Naive B cell (primary cell): ENCODE results near the gene NAALADL2. TPM values are rescaled to one million over a fixed set of nuclear protein-coding genes. Genes with fewer than 3 reads are reported as not detected.

Source experiments
- ATAC-seq, 2 donors: fragments of 150-1000 bp; cut with Tn5 transposase; 2 replicates each; pipeline ENCODE4 v1.10.0; 2021; ENCODE audit warnings: low read depth in 2 of 2, mild to moderate bottlenecking in 2 of 2, moderate library complexity in 2 of 2
- DNase-seq: peaks from one replicate; pipeline ENCODE4 v3.0.0; 2022
- H3K27ac Mint-ChIP-seq, 6 donors: one replicate each; pipeline ENCODE4 v1.8.0; 2020 to 2022; ENCODE audit warnings: mild to moderate bottlenecking in 6 of 6, mixed read lengths in 6 of 6, moderate library complexity in 5 of 6, inconsistent platforms in 2 of 6
- H3K27me3 Mint-ChIP-seq, 3 donors: one replicate each; pipeline ENCODE4 v1.8.0; 2021 to 2022; ENCODE audit warnings: mixed read lengths in 3 of 3, mild to moderate bottlenecking in 1 of 3
- H3K36me3 Mint-ChIP-seq, 2 donors: one replicate each; pipeline ENCODE4 v1.8.0; 2020 to 2022; ENCODE audit warnings: mixed read lengths in 2 of 2, inconsistent platforms in 1 of 2, mild to moderate bottlenecking in 1 of 2
- H3K4me1 Mint-ChIP-seq, 3 donors: one replicate each; pipeline ENCODE4 v1.8.0; 2020 to 2022; ENCODE audit warnings: mixed read lengths in 3 of 3, inconsistent platforms in 1 of 3, mild to moderate bottlenecking in 1 of 3, moderate library complexity in 1 of 3
- H3K4me3 Mint-ChIP-seq, 8 donors: one replicate each; pipeline ENCODE4 v1.8.0; 2020 to 2022; ENCODE audit warnings: mild to moderate bottlenecking in 8 of 8, mixed read lengths in 8 of 8, moderate library complexity in 8 of 8, inconsistent platforms in 2 of 8
- H3K9me3 Mint-ChIP-seq, 7 donors: one replicate each; pipeline ENCODE4 v1.8.0; 2020 to 2022; ENCODE audit warnings: mixed read lengths in 7 of 7, mild to moderate bottlenecking in 5 of 7, inconsistent platforms in 2 of 7, moderate library complexity in 1 of 7
- polyA plus RNA-seq, 6 donors: library from polyadenylated mRNA; unstranded; fragments of 300-500 nt; fragmentation: Illumina TruSeq; gene quantifications; one replicate each; pipeline ENCODE4 v1.2.3, GENCODE V29; 2021; ENCODE audit warnings: low read depth in 6 of 6

Gene NAALADL2
- polyA plus RNA-seq, 6 donors from 2014 or later = not detected

GRCh38 chr3:175679568-175679967, 820.4 kb downstream of the NAALADL2 start:
- no peaks in the 10 kb centered on the region for H3K27me3 Mint-ChIP-seq
- H3K9me3 Mint-ChIP-seq = peaks cover 0 to 14% (median 5%) of the 10 kb centered on the region in 7 donors
- no peak overlapping the region for H3K4me3 Mint-ChIP-seq
- H3K36me3 Mint-ChIP-seq = no peaks in the 10 kb centered on the region
- ATAC-seq (no peak), DNase-seq (no peak)
- H3K4me1 Mint-ChIP-seq = no peaks in the 10 kb centered on the region
- H3K27ac Mint-ChIP-seq = no peak overlapping the region

DNA sequence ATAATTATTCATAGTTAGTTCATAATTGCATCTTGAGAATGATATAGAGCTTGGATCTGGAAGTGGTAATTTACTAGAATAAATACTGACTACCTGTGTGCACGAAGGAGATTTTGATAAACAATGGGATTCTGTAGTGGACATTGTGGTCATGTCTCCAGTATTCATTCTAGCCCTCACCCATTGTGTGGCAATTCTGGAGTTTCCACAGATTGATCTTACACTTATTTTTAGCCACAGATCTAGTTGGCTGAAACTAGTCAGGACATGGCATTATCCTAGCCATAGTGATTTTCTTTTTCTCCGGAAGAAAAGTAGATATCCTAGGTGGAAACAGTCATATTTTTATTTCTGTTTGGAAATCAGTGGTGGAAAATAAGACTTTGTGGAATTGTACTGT, 833.1 kb downstream of the NAALADL2 start:
- no peak for DNase-seq
- ATAC-seq = no peak
- Mint-ChIP-seq H3K27ac (no peak overlapping the region), H3K4me1 (no peaks in the 10 kb centered on the region), H3K9me3 (peaks cover 0 to 11% (median 0%) of the 10 kb centered on the region in 7 donors), H3K27me3 (no peaks in the 10 kb centered on the region), H3K4me3 (no peak overlapping the region), H3K36me3 (no peaks in the 10 kb centered on the region)

DNA sequence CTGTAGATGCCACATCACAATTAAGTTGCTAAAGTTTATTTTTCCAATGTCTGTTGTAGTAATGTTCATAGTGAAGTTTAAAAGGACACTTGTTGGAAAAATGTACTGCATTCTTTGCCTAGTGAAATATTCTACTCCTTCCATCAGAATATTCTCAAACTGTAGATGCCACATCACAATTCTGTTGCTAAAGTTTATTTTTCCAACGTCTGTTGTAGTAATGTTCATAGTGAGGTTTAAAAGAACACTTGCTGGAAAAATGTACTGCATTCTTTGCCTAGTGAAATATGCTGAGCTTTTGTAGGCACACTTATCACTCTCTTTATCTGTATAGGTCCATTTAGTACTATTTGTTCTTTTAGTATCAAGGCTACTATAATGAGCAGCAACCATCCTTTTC, 836.1 kb downstream of the NAALADL2 start:
- no peaks in the 10 kb centered on the region for H3K36me3 Mint-ChIP-seq
- peaks cover 0 to 11% (median 0%) of the 10 kb centered on the region in 7 donors for H3K9me3 Mint-ChIP-seq
- H3K27me3 Mint-ChIP-seq = no peaks in the 10 kb centered on the region
- H3K4me3 Mint-ChIP-seq = no peak overlapping the region
- no peaks in the 10 kb centered on the region for H3K4me1 Mint-ChIP-seq
- no peak for DNase-seq
- ATAC-seq = no peak
- H3K27ac Mint-ChIP-seq = no peak overlapping the region

DNA sequence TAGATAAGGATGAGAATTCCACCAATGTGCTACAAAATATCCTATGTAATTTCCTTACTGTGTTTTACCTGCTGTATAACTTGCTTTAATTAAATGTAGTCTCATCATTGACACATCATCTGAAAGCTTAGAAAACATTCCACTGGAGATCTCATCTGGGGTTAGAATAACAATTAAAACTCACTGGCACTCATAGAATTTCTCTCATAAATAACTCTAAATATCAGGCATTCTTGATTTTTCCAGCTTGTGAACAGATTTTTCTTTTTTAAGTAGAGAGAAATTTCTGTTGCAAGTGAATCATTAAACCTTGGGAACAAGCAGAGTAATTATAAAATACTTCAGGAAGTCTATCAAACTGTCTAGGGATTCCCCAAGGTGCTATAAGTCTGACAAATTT, 843.8 kb downstream of the NAALADL2 start:
- Mint-ChIP-seq H3K36me3 (no peaks in the 10 kb centered on the region), H3K27ac (no peak overlapping the region), H3K4me3 (no peak overlapping the region), H3K27me3 (no peaks in the 10 kb centered on the region), H3K4me1 (no peaks in the 10 kb centered on the region), H3K9me3 (peaks cover 0 to 4% (median 0%) of the 10 kb centered on the region in 7 donors)
- DNase-seq = no peak
- ATAC-seq = no peak

- Mint-ChIP-seq H3K36me3 (no peaks in the 10 kb centered on the region), H3K9me3 (peaks cover 0 to 5% (median 0%) of the 10 kb centered on the region in 7 donors), H3K27ac (no peak overlapping the region), H3K27me3 (no peaks in the 10 kb centered on the region), H3K4me1 (no peaks in the 10 kb centered on the region), H3K4me3 (no peak overlapping the region)
- DNase-seq = no peak
- ATAC-seq = no peak
Measured at GRCh38 chr3:175704366-175705055, 845.4 kb downstream of the NAALADL2 start.

- H3K27me3 Mint-ChIP-seq = no peaks in the 10 kb centered on the region
- H3K27ac Mint-ChIP-seq = no peak overlapping the region
- no peaks in the 10 kb centered on the region for H3K4me1 Mint-ChIP-seq
- DNase-seq (no peak), ATAC-seq (no peak)
- peaks cover 0 to 8% (median 0%) of the 10 kb centered on the region in 7 donors for H3K9me3 Mint-ChIP-seq
- H3K4me3 Mint-ChIP-seq = no peak overlapping the region
- no peaks in the 10 kb centered on the region for H3K36me3 Mint-ChIP-seq
Measured at GRCh38 chr3:175713268-175713667, 854.1 kb downstream of the NAALADL2 start.

DNA sequence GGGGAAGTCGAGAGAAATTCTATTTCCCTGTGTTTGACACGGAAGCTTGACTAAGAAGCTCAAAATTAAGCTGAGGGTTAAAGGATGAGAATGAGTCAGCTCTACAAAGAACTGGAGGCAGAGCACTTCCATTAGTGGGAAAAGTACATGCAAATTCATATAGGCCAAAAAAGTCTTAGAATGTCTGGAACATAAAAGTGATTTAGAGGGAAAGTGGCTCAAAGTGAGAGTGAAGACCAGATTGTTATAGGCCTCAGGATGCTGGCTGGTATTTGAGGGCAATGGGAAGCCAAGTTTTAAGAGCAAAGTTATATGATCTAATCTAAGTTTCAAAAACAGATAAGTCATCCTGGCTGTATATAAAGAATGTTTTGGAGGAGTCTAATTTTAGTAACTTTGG, 857.3 kb downstream of the NAALADL2 start:
- Mint-ChIP-seq H3K27me3 (no peaks in the 10 kb centered on the region), H3K27ac (no peak overlapping the region), H3K36me3 (no peaks in the 10 kb centered on the region), H3K4me1 (no peaks in the 10 kb centered on the region), H3K9me3 (peaks cover 0 to 8% (median 0%) of the 10 kb centered on the region in 7 donors), H3K4me3 (no peak overlapping the region)
- DNase-seq = no peak
- ATAC-seq = no peak

- H3K27me3 Mint-ChIP-seq = no peaks in the 10 kb centered on the region
- peaks cover 0 to 2% (median 0%) of the 10 kb centered on the region in 7 donors for H3K9me3 Mint-ChIP-seq
- DNase-seq (no peak), ATAC-seq (no peak)
- H3K4me1 Mint-ChIP-seq = no peaks in the 10 kb centered on the region
- no peak overlapping the region for H3K27ac Mint-ChIP-seq
- H3K36me3 Mint-ChIP-seq = no peaks in the 10 kb centered on the region
- H3K4me3 Mint-ChIP-seq = no peak overlapping the region
Measured at GRCh38 chr3:175726228-175726627, 867.1 kb downstream of the NAALADL2 start.

GRCh38 chr3:175728566-175728965, 869.4 kb downstream of the NAALADL2 start:
- Mint-ChIP-seq H3K4me1 (no peaks in the 10 kb centered on the region), H3K36me3 (no peaks in the 10 kb centered on the region), H3K4me3 (no peak overlapping the region), H3K27me3 (no peaks in the 10 kb centered on the region), H3K27ac (no peak overlapping the region), H3K9me3 (peaks cover 0 to 6% (median 4%) of the 10 kb centered on the region in 7 donors)
- ATAC-seq (no peak), DNase-seq (no peak)

- no peak overlapping the region for H3K27ac Mint-ChIP-seq
Measured at GRCh38 chr3:175729466-175729865, 870.3 kb downstream of the NAALADL2 start.

DNA sequence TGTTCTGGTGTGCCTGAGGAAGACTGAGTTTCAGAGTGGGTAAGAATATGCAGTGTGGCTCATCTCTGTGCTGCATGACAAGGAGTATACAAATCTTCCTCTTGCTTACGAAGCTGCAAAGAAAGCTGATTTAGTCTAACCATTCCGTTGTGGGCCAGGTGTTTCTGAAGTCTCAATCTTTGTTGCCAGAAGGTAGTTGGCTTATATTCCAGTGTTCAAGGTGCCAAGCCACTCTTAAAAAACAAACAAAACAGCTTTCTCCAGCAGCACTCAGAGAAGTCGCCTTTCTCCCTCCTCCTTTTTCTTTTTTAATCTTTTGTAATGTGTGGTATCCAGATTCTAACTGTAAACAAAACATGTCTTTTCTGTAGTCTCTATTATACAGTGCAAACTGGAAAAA, 872.4 kb downstream of the NAALADL2 start:
- peaks cover 4 to 15% (median 6%) of the 10 kb centered on the region in 7 donors for H3K9me3 Mint-ChIP-seq
- H3K4me1 Mint-ChIP-seq = no peaks in the 10 kb centered on the region
- no peak for ATAC-seq

More at GRCh38 chr3:175729466-175729865, 870.3 kb downstream of the NAALADL2 start:
- ATAC-seq = no peak
- Mint-ChIP-seq H3K4me1 (no peaks in the 10 kb centered on the region), H3K9me3 (peaks cover 0 to 6% (median 4%) of the 10 kb centered on the region in 7 donors), H3K27me3 (no peaks in the 10 kb centered on the region), H3K36me3 (no peaks in the 10 kb centered on the region), H3K4me3 (no peak overlapping the region)
- no peak for DNase-seq

GRCh38 chr3:175732017-175732416, 872.9 kb downstream of the NAALADL2 start:
- Mint-ChIP-seq H3K4me3 (no peak overlapping the region), H3K9me3 (peaks cover 4 to 15% (median 6%) of the 10 kb centered on the region in 7 donors), H3K4me1 (no peaks in the 10 kb centered on the region), H3K27ac (no peak overlapping the region), H3K27me3 (no peaks in the 10 kb centered on the region), H3K36me3 (no peaks in the 10 kb centered on the region)
- DNase-seq (no peak), ATAC-seq (no peak)

More for the DNA sequence above, 872.4 kb downstream of the NAALADL2 start:
- Mint-ChIP-seq H3K36me3 (no peaks in the 10 kb centered on the region), H3K27ac (no peak overlapping the region), H3K27me3 (no peaks in the 10 kb centered on the region), H3K4me3 (no peak overlapping the region)
- no peak for DNase-seq

GRCh38 chr3:175735866-175736265, 876.7 kb downstream of the NAALADL2 start:
- H3K36me3 Mint-ChIP-seq = no peaks in the 10 kb centered on the region
- H3K4me3 Mint-ChIP-seq = no peak overlapping the region
- DNase-seq = no peak
- no peaks in the 10 kb centered on the region for H3K4me1 Mint-ChIP-seq
- H3K27me3 Mint-ChIP-seq = no peaks in the 10 kb centered on the region
- peak overlapping the region in 1 of 6 donors; percentile 67 for H3K27ac Mint-ChIP-seq
- no peak for ATAC-seq
- H3K9me3 Mint-ChIP-seq = peaks cover 4 to 15% (median 6%) of the 10 kb centered on the region in 7 donors

- Mint-ChIP-seq H3K4me1 (no peaks in the 10 kb centered on the region), H3K27me3 (no peaks in the 10 kb centered on the region), H3K4me3 (no peak overlapping the region), H3K27ac (no peak overlapping the region), H3K36me3 (no peaks in the 10 kb centered on the region), H3K9me3 (peaks cover 3 to 12% (median 5%) of the 10 kb centered on the region in 7 donors)
- ATAC-seq = no peak
- no peak for DNase-seq
Measured at GRCh38 chr3:175737646-175738572, 878.8 kb downstream of the NAALADL2 start.
